ENCODE data around the gene CREB1. TPM values are rescaled to one million over a fixed set of nuclear protein-coding genes. Genes with fewer than 3 reads are reported as not detected.
"Not testable (repeated sequence)": the region's sequence is repeated elsewhere in the genome, so short reads cannot be mapped to it uniquely, and the experiment has no call there.

CREB1 gene
- total and polyA plus RNA-seq, 4 donors = 8.4 to 88.7 (median 35.7) TPM

GRCh38 chr2:207487650-207488311 is 42.0 kb upstream of the CREB1 start:
- intact Hi-C loops (cut with DNase I) = no loop called here
- Histone ChIP-seq H3K27ac (ENCODE audit: low read depth in 1 of 2, low read length in 2 of 2) (no peak overlapping the region), H3K4me3 (ENCODE audit: low read length in 2 of 2) (no peak overlapping the region), H3K27me3 (ENCODE audit: control insufficient read depth in 1 of 2, insufficient read depth in 2 of 2, low read length in 1 of 2) (no peaks in the 10 kb centered on the region), H3K4me1 (ENCODE audit: control insufficient read depth in 1 of 2, insufficient read depth in 2 of 2, low read length in 2 of 2) (peaks cover 3 to 5% of the 10 kb centered on the region in 2 donors), H3K9me3 (ENCODE audit: control insufficient read depth, low read length) (no peaks in the 10 kb centered on the region), H3K36me3 (ENCODE audit: control insufficient read depth in 1 of 2, insufficient read depth in 2 of 2, low read length in 1 of 2) (no peaks in the 10 kb centered on the region)
- DNase-seq = no peak
- no peak for ATAC-seq (ENCODE audit: low FRiP score)
- WGBS, 2 donors = 85 to 89% methylated on average over 5 of the region's 5 CpGs

- intact Hi-C loops (cut with DNase I) = no loop called here
- no peak for DNase-seq
These were observed 40.5 kb upstream of the CREB1 start for GRCh38 chr2:207489251-207489650.

GRCh38 chr2:207490441-207490840 is 39.3 kb upstream of the CREB1 start:
- 89% methylated on average over 3 of the region's 3 CpGs for WGBS, 2 donors
- intact Hi-C loops (cut with DNase I) = no loop called here
- H3K27me3 ChIP-seq (ENCODE audit: control insufficient read depth in 1 of 2, insufficient read depth in 2 of 2, low read length in 1 of 2) = no peaks in the 10 kb centered on the region
- no peaks in the 10 kb centered on the region for H3K36me3 ChIP-seq (ENCODE audit: control insufficient read depth in 1 of 2, insufficient read depth in 2 of 2, low read length in 1 of 2)
- no peak overlapping the region for H3K4me3 ChIP-seq (ENCODE audit: low read length in 2 of 2)
- no peak overlapping the region for H3K27ac ChIP-seq (ENCODE audit: low read depth in 1 of 2, low read length in 2 of 2)
- DNase-seq = no peak
- no peak for ATAC-seq (ENCODE audit: low FRiP score)
- H3K9me3 ChIP-seq (ENCODE audit: control insufficient read depth, low read length) = no peaks in the 10 kb centered on the region
- no peaks in the 10 kb centered on the region for H3K4me1 ChIP-seq (ENCODE audit: control insufficient read depth in 1 of 2, insufficient read depth in 2 of 2, low read length in 2 of 2)

More at GRCh38 chr2:207489251-207489650, 40.5 kb upstream of the CREB1 start:
- no peak overlapping the region for H3K27ac ChIP-seq (ENCODE audit: low read depth in 1 of 2, low read length in 2 of 2)
- ATAC-seq (ENCODE audit: low FRiP score) = no peak
- H3K27me3 ChIP-seq (ENCODE audit: control insufficient read depth in 1 of 2, insufficient read depth in 2 of 2, low read length in 1 of 2) = no peaks in the 10 kb centered on the region
- no peaks in the 10 kb centered on the region for H3K36me3 ChIP-seq (ENCODE audit: control insufficient read depth in 1 of 2, insufficient read depth in 2 of 2, low read length in 1 of 2)
- no peak overlapping the region for H3K4me3 ChIP-seq (ENCODE audit: low read length in 2 of 2)
- H3K4me1 ChIP-seq (ENCODE audit: control insufficient read depth in 1 of 2, insufficient read depth in 2 of 2, low read length in 2 of 2) = peaks cover 0 to 3% of the 10 kb centered on the region in 2 donors
- H3K9me3 ChIP-seq (ENCODE audit: control insufficient read depth, low read length) = no peaks in the 10 kb centered on the region
- WGBS, 2 donors = 93 to 99% methylated on average over 4 of the region's 4 CpGs

- 63 to 66% methylated on average over 2 of the region's 2 CpGs for WGBS, 2 donors
- Histone ChIP-seq H3K4me3 (ENCODE audit: low read length in 2 of 2) (no peak overlapping the region), H3K36me3 (ENCODE audit: control insufficient read depth in 1 of 2, insufficient read depth in 2 of 2, low read length in 1 of 2) (no peaks in the 10 kb centered on the region), H3K27me3 (ENCODE audit: control insufficient read depth in 1 of 2, insufficient read depth in 2 of 2, low read length in 1 of 2) (no peaks in the 10 kb centered on the region), H3K27ac (ENCODE audit: low read depth in 1 of 2, low read length in 2 of 2) (no peak overlapping the region), H3K4me1 (ENCODE audit: control insufficient read depth in 1 of 2, insufficient read depth in 2 of 2, low read length in 2 of 2) (no peaks in the 10 kb centered on the region), H3K9me3 (ENCODE audit: control insufficient read depth, low read length) (no peaks in the 10 kb centered on the region)
- intact Hi-C loops (cut with DNase I) = no loop called here
- DNase-seq (no peak), ATAC-seq (ENCODE audit: low FRiP score) (no peak)
These were observed 38.7 kb upstream of the CREB1 start for GRCh38 chr2:207491086-207491485.

GRCh38 chr2:207491956-207492355 is 37.8 kb upstream of the CREB1 start:
- Histone ChIP-seq H3K4me3 (ENCODE audit: low read length in 2 of 2) (no peak overlapping the region), H3K36me3 (ENCODE audit: control insufficient read depth in 1 of 2, insufficient read depth in 2 of 2, low read length in 1 of 2) (no peaks in the 10 kb centered on the region), H3K9me3 (ENCODE audit: control insufficient read depth, low read length) (no peaks in the 10 kb centered on the region), H3K27ac (ENCODE audit: low read depth in 1 of 2, low read length in 2 of 2) (no peak overlapping the region), H3K27me3 (ENCODE audit: control insufficient read depth in 1 of 2, insufficient read depth in 2 of 2, low read length in 1 of 2) (no peaks in the 10 kb centered on the region), H3K4me1 (ENCODE audit: control insufficient read depth in 1 of 2, insufficient read depth in 2 of 2, low read length in 2 of 2) (no peaks in the 10 kb centered on the region)
- no peak for DNase-seq
- intact Hi-C loops (cut with DNase I) = no loop called here
- no peak for ATAC-seq (ENCODE audit: low FRiP score)
- WGBS, 2 donors = 43 to 74% methylated on average over 5 of the region's 5 CpGs

GRCh38 chr2:207492461-207492860 is 37.3 kb upstream of the CREB1 start:
- Histone ChIP-seq H3K4me3 (ENCODE audit: low read length in 2 of 2) (no peak overlapping the region), H3K36me3 (ENCODE audit: control insufficient read depth in 1 of 2, insufficient read depth in 2 of 2, low read length in 1 of 2) (no peaks in the 10 kb centered on the region), H3K27ac (ENCODE audit: low read depth in 1 of 2, low read length in 2 of 2) (no peak overlapping the region), H3K27me3 (ENCODE audit: control insufficient read depth in 1 of 2, insufficient read depth in 2 of 2, low read length in 1 of 2) (no peaks in the 10 kb centered on the region), H3K4me1 (ENCODE audit: control insufficient read depth in 1 of 2, insufficient read depth in 2 of 2, low read length in 2 of 2) (no peaks in the 10 kb centered on the region), H3K9me3 (ENCODE audit: control insufficient read depth, low read length) (no peaks in the 10 kb centered on the region)
- intact Hi-C loops (cut with DNase I) = no loop called here
- DNase-seq (no peak), ATAC-seq (ENCODE audit: low FRiP score) (no peak)
- 40 to 53% methylated on average over 1 of the region's 1 CpG for WGBS, 2 donors

- DNase-seq (no peak), ATAC-seq (ENCODE audit: low FRiP score) (no peak)
These were observed 35.6 kb upstream of the CREB1 start for GRCh38 chr2:207494137-207494536.

GRCh38 chr2:207496936-207497335 is 32.8 kb upstream of the CREB1 start:
- WGBS, 2 donors = 96 to 98% methylated on average over 9 to 12 of the region's 12 CpGs
- ATAC-seq (ENCODE audit: low FRiP score); H3K9me3 ChIP-seq (ENCODE audit: control insufficient read depth, low read length); intact Hi-C loops (cut with DNase I); H3K4me1 ChIP-seq (ENCODE audit: control insufficient read depth in 1 of 2, insufficient read depth in 2 of 2, low read length in 2 of 2); H3K4me3 ChIP-seq (ENCODE audit: low read length in 2 of 2); DNase-seq; H3K27ac ChIP-seq (ENCODE audit: low read depth in 1 of 2, low read length in 2 of 2); H3K36me3 ChIP-seq (ENCODE audit: control insufficient read depth in 1 of 2, insufficient read depth in 2 of 2, low read length in 1 of 2); H3K27me3 ChIP-seq (ENCODE audit: control insufficient read depth in 1 of 2, insufficient read depth in 2 of 2, low read length in 1 of 2): not testable (repeated sequence)

More at GRCh38 chr2:207494137-207494536, 35.6 kb upstream of the CREB1 start:
- Histone ChIP-seq H3K4me1 (ENCODE audit: control insufficient read depth in 1 of 2, insufficient read depth in 2 of 2, low read length in 2 of 2) (no peaks in the 10 kb centered on the region), H3K27me3 (ENCODE audit: control insufficient read depth in 1 of 2, insufficient read depth in 2 of 2, low read length in 1 of 2) (no peaks in the 10 kb centered on the region), H3K27ac (ENCODE audit: low read depth in 1 of 2, low read length in 2 of 2) (no peak overlapping the region), H3K9me3 (ENCODE audit: control insufficient read depth, low read length) (no peaks in the 10 kb centered on the region), H3K36me3 (ENCODE audit: control insufficient read depth in 1 of 2, insufficient read depth in 2 of 2, low read length in 1 of 2) (no peaks in the 10 kb centered on the region), H3K4me3 (ENCODE audit: low read length in 2 of 2) (no peak overlapping the region)
- intact Hi-C loops (cut with DNase I) = no loop called here
- WGBS, 2 donors = 83 to 95% methylated on average over 1 of the region's 1 CpG

- no peak overlapping the region for H3K4me3 ChIP-seq (ENCODE audit: low read length in 2 of 2)
- 58 to 70% methylated on average over 1 of the region's 1 CpG for WGBS, 2 donors
- H3K27me3 ChIP-seq (ENCODE audit: control insufficient read depth in 1 of 2, insufficient read depth in 2 of 2, low read length in 1 of 2) = no peaks in the 10 kb centered on the region
- H3K27ac ChIP-seq (ENCODE audit: low read depth in 1 of 2, low read length in 2 of 2) = no peak overlapping the region
- H3K36me3 ChIP-seq (ENCODE audit: control insufficient read depth in 1 of 2, insufficient read depth in 2 of 2, low read length in 1 of 2) = no peaks in the 10 kb centered on the region
- intact Hi-C loops (cut with DNase I) = no loop called here
- H3K4me1 ChIP-seq (ENCODE audit: control insufficient read depth in 1 of 2, insufficient read depth in 2 of 2, low read length in 2 of 2) = peaks cover 0 to 2% of the 10 kb centered on the region in 2 donors
- no peak for DNase-seq
- ATAC-seq (ENCODE audit: low FRiP score) = no peak
- H3K9me3 ChIP-seq (ENCODE audit: control insufficient read depth, low read length) = no peaks in the 10 kb centered on the region
These were observed 32.2 kb upstream of the CREB1 start for GRCh38 chr2:207497596-207497995.

Data from aorta (tissue), 5 donors.